HT-29 (cell line): ENCODE data around the gene MORC3. TPM values are rescaled to one million over a fixed set of nuclear protein-coding genes. Genes with fewer than 3 reads are reported as not detected.
"Not testable (repeated sequence)": the region's sequence is repeated elsewhere in the genome, so short reads cannot be mapped to it uniquely, and the experiment has no call there.

Source experiments
- DNase-seq: peaks from one replicate; pipeline ENCODE4 v3.0.0-alpha.2; 2015; ENCODE audit warnings: low spot score
- total RNA-seq: library from RNA; depleted of rRNA; stranded (reverse); fragments of >200 nt; shearing (Covaris generic); gene quantifications from 2 replicates; pipeline ENCODE4 v1.2.3, GENCODE V29; 2014; rRNA removed

MORC3 gene
- total RNA-seq = 5.2 and 6.8 TPM in 2 replicates

DNA sequence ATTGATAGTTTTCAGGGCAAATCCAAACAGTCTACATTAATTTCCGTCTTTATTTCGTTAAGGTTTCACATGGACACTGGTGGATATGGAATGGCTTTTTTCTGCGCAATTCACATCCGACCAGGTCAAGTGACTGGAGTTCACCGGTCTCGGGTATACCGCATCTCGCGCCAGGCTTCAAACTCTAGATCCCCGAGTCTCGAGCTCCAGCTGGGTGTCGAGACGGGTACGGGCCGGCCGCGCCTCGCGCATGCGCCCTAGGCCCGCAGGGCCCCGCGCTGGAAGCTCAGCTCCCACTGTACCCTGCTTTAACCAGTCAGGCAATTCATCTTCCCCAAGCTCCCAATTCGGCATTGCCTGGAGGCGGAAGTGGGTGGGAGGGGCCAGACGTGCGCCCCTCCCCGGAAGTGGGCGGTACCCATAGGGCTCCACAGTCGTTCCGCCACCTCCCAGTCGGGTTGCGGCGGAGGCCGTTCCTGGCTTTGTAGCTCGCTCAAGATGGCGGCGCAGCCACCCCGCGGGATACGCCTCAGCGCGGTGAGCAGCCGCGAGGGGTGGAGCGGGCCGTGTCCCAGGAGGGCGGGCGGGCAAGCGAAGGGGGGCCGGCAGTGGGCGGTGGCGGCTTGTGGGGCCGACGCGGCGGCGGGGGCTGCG lies at the start of gene MORC3:
TSS of gene MORC3 (plus strand) at position 431 of the 654 bp plus-strand sequence. CDS start at position 499, 68 bp downstream.
- peak; percentile 97 for DNase-seq

GRCh38 chr21:36270786-36271695 lies 49.0 kb upstream of the MORC3 start:
- not testable (repeated sequence) for DNase-seq

GRCh38 chr21:36274128-36274527 lies 45.9 kb upstream of the MORC3 start:
- DNase-seq = no peak

DNA sequence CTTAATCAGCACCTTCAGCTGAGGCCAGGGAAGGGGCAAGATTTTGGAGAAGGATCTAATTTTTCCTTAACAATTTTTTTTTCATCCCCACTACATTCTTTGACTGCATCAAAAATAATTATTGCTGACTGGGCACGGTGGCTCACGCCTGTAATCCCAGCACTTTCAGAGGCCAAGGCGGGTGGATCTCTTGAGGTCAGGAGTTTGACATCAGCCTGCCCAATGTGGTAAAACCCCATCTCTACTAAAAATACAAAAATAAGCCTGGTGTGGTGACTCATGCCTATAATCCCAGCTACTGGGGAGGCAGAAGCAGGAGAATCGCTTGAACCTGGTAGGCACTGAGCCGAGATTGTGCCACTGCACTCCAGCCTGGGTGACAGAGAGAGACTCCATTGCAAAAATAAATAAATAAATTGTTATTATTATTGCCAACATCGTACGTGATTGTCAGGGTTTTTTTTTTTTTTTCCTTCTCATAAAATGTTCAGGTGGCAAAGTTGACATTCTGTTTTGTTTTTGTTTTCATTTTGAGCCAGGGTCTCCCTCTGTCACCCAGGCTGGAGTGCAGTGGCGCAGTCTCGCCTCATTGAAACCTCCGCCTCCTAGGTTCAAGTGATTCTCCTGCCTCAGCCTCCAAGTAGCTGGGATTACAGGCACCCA lies 37.3 kb upstream of the MORC3 start:
- DNase-seq = no peak

- not testable (repeated sequence) for DNase-seq
These were observed 36.8 kb upstream of the MORC3 start for GRCh38 chr21:36283231-36283622.

DNA sequence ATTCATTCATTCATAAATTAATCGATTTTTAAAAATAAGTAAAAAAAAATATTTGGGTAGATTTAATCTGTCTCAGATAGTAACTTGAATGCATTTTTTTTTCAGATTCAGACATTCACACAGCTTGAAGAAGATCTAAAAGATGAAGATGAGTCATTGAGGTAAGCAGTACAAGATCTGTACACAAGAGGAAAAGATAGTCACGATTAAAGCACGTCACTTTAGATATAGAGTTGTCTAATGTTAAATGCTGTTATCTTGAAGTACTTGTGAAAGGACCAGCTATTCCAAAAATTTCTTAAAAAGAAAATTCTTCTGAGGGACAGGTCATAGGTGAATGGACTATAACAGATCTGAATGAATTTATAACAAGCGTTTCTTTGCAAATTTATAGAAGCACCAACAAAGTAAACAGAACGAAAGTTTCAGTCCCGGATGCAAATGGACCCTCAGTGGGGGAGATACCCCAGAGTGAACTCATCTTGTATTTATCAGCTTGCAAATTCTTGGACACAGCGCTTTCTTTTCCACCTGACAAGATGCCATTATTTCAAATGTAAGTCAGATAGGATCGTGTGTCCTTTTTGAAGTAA lies 31.2 kb upstream of the MORC3 start:
- DNase-seq = no peak

DNA sequence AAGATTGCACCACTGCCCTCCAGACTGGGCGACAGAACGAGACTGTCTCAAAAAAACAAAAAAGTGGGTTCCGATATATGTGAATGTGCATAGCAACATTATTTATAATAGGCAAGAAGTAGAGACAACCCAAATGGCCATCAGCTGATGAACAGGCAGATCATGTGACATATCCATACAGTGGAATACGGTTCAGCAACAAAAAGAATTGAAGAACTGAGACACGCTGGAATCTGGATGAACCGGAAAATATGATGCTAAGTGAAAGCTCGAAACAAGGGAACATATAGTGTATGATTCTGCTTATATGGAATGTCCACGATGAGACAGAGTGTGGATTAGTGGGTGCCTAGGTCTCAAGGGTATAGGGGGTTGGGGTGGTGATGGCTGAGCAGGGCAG lies 28.5 kb upstream of the MORC3 start:
- no peak for DNase-seq

- DNase-seq = no peak
These were observed 22.5 kb upstream of the MORC3 start for GRCh38 chr21:36297406-36297937.

- DNase-seq = peak; percentile 78
These were observed 21.9 kb upstream of the MORC3 start for GRCh38 chr21:36297938-36298572.

GRCh38 chr21:36306872-36307534 lies 13.0 kb upstream of the MORC3 start:
- DNase-seq = no peak

- DNase-seq = no peak
These were observed 10.0 kb upstream of the MORC3 start for GRCh38 chr21:36310016-36310415.

DNA sequence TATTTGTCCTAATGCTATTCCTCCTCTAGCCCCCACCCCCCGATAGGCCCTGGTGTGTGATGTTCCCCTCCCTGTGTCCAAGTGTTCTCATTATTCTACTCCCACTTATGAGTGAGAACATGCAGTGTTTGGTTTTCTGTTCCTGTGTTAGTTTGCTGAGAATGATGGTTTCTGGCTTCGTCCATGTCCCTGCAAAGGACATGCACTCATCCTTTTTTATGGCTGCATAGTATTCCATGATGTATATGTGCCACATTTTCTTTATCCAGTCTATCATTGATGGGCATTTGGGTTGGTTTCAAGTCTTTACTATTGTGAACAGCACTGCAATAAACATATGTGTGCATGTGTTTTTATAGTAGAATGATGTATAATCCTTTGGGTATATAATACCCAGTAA lies 6.6 kb upstream of the MORC3 start:
- not testable (repeated sequence) for DNase-seq

- not testable (repeated sequence) for DNase-seq
These were observed 4.0 kb upstream of the MORC3 start for GRCh38 chr21:36316045-36316444.

GRCh38 chr21:36316872-36317484 lies 3.0 kb upstream of the MORC3 start:
- DNase-seq = no peak

DNA sequence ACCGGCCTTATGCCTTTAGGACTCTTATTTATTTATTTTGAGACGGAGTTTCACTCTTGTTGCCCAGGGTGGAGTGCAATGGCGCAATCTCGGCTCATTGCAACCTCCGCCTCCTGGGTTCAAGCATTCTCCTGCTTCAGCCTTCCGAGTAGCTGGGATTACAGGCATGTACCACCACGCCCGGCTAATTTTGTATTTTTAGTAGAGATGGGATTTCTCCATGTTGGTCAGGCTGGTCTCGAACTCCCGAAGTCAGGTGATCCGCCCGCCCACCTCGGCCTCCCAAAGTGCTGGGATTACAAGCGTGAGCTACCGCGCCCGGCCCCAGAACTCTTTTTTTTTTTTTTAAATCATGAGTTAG lies 611 bp upstream of the MORC3 start:
- DNase-seq = not testable (repeated sequence)

GRCh38 chr21:36320421-36321324 lies 676 bp downstream of the MORC3 start:
- DNase-seq = peak; percentile 61

GRCh38 chr21:36321325-36322082 lies 1.5 kb downstream of the MORC3 start:
- DNase-seq = peak; percentile 38

GRCh38 chr21:36322083-36322424 lies 2.1 kb downstream of the MORC3 start:
- no peak for DNase-seq
